HG02938 (cell line): ENCODE results near the gene ZSCAN20.

Experiments used
- ATAC-seq: cut with Tn5 transposase; IDR thresholded peaks from one replicate; pipeline ENCODE4 v1.9.1; 2021; ENCODE audit warnings: mild to moderate bottlenecking, moderate library complexity; ENCODE audit not compliant: unreplicated experiment

Gene ZSCAN20

DNA sequence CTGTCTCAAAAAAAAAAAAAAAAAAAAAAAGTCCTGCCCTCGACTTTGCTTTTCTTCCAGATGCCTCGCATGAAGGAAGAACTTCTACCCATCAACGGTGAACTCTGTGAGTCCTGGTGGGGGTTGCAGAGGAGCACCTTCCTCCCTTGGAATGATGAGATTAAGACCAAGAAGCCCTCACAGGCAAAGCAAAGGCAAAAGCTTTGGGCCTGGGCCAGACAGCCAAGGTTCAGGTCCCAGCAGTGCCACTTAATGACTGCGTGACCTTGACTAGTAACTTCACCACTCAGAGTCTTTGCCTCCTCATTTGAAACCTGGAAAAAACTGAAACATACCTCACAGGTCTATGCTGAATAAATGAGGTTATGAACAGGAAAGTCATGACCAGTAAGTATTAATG lies 55.5 kb downstream of the ZSCAN20 start:
- ATAC-seq = no peak

DNA sequence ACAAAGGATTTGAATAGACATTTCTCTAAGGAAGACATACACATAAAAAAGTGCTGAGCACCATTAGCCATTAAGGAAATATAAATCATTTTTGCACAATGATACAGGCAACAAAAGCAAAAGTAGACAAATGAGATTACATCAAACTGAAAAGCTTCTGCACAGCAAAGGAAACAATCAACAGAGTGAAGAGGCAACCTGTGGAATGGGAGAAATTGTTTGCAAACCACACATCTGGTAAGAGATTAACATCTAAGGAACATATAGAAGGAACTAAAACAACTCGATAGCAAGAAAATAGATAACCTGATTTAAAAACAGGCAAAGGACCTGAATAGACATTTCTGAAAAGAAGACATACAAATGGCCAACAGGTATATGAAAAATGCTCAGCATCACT lies 57.5 kb downstream of the ZSCAN20 start:
- no peak for ATAC-seq

DNA sequence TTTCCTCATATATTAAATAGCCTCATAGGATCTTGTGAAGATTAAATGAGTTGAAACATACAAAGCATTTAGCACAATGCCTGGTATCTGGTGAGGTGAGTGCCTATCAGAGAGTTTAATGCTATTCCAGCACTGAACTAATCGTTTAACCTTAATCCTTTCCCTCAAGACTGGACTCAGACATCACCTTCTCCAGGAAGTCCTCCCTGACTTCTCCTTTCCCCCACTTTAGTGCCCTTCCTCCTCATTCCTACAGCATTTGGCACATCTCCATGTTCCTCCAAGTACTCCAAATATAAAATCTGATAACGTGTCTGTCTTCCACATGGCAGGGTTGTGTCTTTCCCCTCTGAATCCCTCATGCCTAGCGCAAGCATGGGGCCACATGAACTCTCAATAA lies 59.8 kb downstream of the ZSCAN20 start:
- ATAC-seq = no peak

DNA sequence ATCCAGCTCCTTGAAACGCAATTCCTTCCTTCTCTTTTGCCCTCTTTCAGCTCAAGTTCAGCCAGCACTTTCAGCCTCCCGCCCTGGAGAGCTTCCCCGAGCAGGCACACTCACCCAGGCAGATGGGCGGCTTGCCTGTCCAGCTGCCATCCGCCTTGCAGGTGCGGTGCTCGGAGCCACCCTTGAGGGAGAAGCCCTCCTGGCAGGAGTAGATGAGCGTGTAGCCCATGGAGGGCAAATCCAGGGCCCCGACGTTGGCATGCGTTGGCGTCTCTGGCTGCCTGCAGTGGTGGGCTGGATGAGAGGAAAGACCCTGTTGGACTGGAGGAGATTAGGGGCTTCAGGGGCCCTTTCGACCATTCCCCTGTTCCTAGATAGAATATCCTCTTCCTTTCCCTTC lies 60.5 kb downstream of the ZSCAN20 start:
- ATAC-seq = no peak

DNA sequence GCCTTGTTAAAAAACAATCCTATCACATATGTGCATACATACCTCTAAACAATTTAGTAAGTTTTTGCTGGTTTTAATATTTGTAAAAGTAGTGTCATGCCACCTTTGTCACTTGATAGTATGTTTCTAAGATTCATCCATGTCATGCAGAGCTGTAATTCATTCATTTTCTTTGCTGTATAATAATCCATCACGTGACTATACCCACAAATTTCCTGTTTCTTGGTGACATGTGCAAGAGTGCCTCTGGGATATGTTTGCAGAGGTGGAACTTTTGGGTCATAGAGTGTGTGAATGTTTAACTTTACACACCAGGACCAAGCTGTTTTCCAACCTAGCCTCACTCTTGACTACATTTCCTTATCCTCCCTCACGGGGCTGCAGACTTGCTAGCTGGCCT lies 62.9 kb downstream of the ZSCAN20 start:
- no peak for ATAC-seq

DNA sequence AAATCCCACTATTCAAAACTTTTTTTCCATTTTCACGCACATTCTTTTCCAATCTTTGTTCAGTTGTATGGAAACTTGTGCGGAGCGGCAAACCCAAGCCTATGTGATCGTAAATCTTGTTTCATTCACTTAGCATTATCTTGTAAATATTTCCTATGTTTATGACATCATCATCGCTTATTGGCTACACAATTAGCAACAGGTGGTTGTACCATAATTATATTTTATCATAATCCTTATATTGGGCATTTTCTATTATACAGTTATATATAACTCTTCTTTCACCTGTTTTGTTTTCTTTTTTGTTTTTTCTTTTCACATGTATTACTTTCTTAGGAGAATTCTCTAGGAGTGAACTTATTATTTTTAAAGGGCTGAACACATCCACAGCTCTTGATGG lies 65.4 kb downstream of the ZSCAN20 start:
- ATAC-seq = no peak

DNA sequence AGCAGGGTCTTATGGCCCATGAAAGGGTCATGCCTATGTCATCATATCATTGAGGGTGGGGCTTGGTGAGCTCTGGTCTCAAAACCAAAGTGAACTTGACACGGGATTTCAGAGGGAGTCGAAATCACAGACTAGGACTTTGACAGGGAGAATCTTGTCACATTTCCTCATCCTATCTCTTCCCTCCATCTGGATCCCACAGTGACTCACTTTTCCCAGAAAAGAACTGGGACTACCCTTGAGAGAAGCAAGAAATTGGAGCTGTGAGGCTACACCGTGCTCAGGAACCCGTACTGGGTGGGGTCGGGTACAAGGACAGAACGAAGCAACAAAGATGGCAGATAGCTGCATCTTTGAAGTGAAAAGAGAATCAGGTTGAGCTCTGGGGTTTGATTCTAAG lies 69.5 kb downstream of the ZSCAN20 start:
- no peak for ATAC-seq
